Daoy (cell line): ENCODE measurements around the gene SLC49A3. TPM values are rescaled to one million over a fixed set of nuclear protein-coding genes. Genes with fewer than 3 reads are reported as not detected.

Experiments used
- DNase-seq: peaks from one replicate; pipeline ENCODE4 v3.0.0-alpha.2; 2015; ENCODE audit warnings: low read depth
- total RNA-seq: library from RNA; depleted of rRNA; stranded (reverse); fragments of >200 nt; shearing (Covaris generic); gene quantifications from 2 replicates; pipeline ENCODE4 v1.2.3, GENCODE V29; 2014; rRNA removed

Gene SLC49A3
- total RNA-seq, 1 experiment from 2014 or later, result not detected

DNA sequence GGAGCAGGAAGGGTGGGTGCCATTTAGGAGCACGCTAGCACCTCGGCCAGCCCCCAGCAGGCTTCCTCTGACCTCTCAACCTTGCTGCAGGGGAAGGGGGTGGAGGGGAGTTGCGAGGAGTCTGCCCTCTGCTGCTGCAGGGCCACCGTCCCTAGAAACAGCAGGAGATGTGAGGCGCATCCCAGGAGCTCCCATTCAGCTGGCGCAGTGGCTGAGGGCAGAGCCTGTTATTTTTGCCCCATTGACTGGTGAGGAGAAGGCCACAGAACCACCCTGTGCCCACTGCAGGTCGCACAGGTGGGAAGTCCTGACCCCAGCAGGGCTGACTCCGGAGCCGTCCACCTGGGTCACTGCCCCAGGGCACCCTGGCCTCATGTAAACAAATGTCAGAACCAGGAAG is 55.5 kb downstream of the SLC49A3 start:
- no peak for DNase-seq

DNA sequence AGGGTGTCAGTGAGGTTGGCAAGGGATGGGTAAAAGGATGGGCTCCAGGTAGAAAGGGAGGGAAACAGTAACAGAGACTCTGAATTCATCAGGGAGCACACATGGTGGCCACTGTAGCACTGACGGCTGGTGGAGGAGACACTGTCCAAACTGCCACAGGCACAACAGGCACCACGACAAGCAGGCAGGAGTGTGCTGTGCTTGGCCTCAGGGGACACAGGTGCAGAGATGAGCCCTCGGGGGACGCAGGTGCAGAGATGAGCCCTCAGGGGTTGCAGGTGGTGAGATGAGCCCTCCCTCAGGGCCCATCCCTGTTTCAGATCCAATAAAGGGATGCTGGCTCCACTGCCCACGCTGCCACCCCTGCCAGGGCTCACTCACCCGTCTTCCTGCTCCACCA is 56.0 kb downstream of the SLC49A3 start:
- DNase-seq, result no peak

DNA sequence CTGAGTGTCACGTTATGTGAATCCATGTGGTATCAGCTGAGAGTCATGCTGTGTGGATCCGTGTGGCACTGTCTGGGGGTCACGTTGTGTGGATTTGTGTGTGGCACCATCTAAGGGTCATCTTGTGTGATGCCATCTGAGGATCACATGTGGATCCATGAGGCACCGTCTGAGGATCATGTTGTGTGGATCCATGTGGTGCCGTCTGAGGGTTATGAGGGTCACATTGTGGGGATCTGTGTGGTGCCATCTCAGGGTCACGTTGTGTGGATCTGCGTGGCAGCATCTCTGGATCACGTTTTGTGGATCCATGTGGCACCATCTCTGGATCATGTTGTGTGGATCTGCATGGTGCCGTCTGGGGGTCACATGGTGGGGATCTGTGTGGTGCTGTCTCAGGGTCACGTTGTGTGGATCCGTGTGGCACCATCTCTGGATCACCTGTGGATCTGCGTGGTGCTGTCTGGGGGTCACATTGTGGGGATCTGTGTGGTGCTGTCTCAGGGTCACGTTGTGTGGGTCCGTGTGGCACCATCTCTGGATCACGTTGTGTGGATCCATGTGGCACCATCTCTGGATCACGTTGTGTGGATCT is 56.7 kb downstream of the SLC49A3 start:
- no peak for DNase-seq

Other genes with a start within 250 kb of the SLC49A3 start
- gene ZNF721, start 190.0 kb downstream of the SLC49A3 start, total RNA-seq, result 9.7 and 19.3 TPM in 2 replicates
- gene PIGG, start 189.9 kb downstream of the SLC49A3 start, total RNA-seq, result 14.3 and 15.9 TPM in 2 replicates
- gene TMEM271, start 112.9 kb downstream of the SLC49A3 start, total RNA-seq, result not detected in 2 replicates
- gene PDE6B, start 63.6 kb downstream of the SLC49A3 start, total RNA-seq, result 0.51 and 4.2 TPM in 2 replicates
- 101 and 109 TPM in 2 replicates for gene ATP5ME, start 14.9 kb downstream of the SLC49A3 start, total RNA-seq
- 2.2 and 6.1 TPM in 2 replicates for gene MYL5, start 14.6 kb downstream of the SLC49A3 start, total RNA-seq
- 26.5 TPM in 2 replicates for gene PCGF3, start 16.7 kb upstream of the SLC49A3 start, total RNA-seq
- gene CPLX1, start 137.0 kb upstream of the SLC49A3 start, total RNA-seq, result not detected in 2 replicates
- 61.6 and 71.9 TPM in 2 replicates for gene GAK, start 243.2 kb upstream of the SLC49A3 start, total RNA-seq
- gene TMEM175, start 243.3 kb upstream of the SLC49A3 start, total RNA-seq, result 12.0 and 20.1 TPM in 2 replicates